ENCODE measurements around the gene PROM1.

Gene PROM1

DNA sequence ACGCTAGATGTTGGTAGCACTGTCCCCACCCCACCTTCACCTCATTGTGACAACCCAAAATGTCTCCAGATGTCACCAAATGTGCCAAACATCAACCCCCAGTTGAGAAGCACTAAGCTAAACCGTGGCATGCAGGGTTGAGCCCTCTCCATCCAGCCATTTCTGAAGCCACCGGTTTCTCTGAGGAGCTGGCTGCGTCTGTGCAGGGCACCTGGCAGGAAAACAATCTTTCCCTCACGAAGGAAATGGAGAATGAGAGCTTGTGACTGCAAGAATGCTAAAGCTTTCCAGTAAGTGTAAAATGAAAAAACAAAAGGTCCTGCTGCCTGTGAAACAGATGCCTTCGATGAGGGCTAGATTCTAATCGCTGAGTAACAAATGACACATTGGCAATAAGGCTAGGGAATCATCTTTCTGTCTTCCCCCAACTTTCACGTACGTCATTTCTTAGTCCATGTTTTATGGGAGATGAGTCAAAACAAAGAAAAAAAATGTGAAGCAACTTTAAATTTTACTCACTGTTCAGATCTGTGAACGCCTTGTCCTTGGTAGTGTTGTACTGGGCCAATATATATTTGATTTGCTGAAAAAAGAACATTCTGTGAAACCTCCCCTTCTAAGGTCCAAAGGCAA is 59.9 kb downstream of the PROM1 start:
- no peak for DNase-seq

DNA sequence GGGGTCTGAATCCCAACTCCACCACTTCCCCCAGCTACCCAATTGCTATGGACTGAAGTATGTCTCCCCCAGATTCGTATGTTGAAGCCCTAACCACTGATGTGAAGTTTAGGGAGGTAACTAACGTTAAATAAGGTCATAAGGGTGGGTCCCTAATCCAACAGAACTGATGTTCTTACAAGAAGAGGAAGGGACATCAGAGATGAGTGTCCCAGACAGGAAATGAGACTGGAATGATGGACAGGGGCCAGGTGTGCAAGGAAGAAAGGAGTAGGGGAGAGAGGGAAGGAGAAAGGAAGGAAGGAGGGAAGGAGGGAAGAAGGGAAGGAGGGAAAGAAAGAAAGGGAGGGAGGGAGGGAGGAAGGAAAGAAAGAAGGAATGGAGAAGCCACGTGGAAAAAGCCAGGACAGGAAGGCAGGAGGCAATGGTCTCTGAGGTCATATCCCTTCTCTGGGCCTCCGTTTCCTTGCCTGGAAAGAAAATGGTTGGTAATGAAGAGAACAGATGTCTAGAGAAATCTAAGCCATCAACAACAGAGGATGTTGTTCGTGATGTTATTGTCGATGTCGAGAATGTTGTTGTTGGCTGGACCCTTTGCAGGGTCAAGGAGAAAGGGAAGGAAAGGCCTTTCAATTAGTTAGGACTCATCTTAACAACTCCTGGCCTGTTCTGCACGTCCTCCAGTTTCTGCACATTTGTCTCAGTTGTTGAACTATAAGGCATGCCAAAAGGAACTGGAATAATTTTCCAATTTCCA is 61.8 kb downstream of the PROM1 start:
- no peak for DNase-seq

DNA sequence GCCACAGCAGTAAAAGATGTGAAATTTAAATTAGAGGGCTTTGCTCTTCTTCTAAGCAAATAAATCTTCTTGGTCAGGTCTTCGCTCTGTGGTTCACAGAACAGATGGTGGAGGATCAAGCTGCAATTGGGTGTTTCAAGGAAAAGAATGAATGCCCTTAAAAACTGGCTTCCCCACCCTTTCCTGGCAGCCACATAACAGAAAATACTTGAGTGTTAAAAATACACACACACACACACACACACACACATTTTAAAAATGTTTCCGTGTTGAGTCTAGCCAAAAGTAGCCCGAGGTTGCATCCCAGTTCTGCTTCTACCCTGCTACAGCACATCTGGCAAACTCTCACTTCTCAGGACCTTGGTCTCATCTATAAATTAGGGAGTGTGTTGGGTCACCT is 64.2 kb downstream of the PROM1 start:
- DNase-seq, result no peak

DNA sequence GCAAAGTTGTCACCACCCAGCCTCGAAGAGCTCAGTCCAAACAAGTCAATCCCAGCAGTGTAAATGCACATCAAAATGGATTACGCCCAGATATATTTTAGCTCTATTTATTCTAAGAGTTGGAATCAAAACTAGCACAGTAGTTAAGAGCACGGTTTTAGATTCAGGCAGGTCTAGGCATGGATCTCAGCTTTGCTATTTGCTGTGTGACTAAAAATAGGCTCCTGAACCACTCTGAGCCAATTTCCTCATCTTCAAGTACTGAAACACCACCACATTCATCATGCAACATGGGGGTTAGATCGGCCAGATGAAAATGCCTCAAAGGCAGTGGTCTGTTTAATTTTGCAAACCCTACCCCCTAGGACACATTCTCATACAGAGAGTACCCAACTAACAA is 65.0 kb downstream of the PROM1 start:
- no peak for DNase-seq

DNA sequence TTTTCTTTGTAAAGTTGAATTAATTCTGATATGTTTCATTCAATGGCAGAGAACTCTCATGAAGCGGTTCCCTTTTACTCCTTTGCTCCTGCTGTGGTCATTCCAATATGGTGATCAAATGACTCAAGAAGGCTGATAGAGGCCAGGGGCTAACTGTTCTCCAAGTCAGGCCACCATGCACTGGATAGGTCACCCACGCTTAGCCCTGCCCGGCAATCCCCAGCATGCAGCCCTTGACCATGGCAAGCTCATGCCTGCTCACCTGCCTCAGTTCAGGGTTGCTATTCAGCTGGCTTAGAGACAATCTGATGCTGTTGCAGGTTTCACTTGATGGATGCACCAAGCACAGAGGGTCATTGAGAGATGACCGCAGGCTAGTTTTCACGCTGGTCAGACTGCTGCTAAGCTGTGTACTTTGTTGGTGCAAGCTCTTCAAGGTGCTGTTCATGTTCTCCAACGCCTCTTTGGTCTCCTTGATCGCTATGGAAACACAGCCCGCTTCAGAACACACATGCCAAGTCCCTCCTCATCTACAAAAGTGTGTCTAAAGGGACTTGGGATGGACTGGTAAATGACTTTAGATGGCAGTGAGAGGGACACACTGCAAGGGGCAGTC is 65.7 kb downstream of the PROM1 start:
- DNase-seq, result no peak

DNA sequence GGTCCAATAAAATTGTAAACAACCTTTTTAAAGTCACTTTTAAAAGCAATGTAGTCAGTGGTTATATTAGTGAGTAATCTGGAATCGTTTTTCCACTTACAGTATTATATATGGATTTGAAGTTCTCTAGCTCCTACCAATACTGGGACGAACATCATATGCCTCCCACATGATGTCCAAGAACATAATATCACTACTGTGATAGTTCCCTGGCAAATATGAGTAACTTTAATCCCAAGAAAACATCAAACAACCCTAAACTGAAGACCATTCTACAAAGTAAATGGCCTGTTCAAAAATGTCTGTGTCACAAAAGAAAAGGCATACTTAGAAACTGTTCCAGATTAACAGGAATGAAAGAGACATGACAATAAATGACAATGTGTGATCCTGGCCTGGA is 67.3 kb downstream of the PROM1 start:
- DNase-seq, result no peak

DNA sequence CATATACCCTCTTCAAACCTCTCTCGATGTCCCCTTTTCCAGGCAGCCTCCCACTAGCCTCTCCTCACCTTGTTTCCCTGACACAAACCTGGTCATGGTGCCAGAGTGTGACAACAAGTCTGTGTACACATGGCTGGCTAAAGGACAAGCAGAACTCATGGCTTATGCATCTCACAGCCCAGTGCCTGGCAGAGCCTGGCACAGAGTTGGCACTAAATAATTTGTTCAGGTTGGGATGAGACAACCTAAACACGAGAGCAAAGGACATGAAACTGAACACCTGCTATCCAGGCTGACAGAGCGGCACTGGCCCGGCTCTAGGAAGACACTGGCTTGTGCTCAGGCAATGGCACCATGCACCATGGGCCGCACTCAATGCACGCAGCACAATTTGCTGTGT is 72.7 kb downstream of the PROM1 start:
- DNase-seq, result no peak

DNA sequence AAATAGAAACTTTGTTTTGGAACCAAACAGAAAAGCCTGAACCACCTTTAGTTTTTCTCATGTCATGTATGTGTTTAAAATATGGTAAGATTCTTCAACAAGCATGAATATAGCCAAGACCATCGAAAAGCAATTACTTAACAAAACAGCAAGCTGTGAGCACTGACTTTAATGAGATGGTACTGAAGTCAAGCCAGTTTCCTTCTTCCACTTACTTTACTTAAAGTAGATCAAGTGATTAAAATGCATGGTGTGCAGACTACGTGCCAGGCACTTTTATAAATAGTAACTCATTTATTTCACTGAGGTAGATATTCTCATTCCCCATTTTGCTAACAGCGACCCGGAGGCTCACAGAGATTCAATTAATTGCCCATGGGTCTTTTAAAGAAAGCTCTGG is 74.7 kb downstream of the PROM1 start:
- no peak for DNase-seq

DNA sequence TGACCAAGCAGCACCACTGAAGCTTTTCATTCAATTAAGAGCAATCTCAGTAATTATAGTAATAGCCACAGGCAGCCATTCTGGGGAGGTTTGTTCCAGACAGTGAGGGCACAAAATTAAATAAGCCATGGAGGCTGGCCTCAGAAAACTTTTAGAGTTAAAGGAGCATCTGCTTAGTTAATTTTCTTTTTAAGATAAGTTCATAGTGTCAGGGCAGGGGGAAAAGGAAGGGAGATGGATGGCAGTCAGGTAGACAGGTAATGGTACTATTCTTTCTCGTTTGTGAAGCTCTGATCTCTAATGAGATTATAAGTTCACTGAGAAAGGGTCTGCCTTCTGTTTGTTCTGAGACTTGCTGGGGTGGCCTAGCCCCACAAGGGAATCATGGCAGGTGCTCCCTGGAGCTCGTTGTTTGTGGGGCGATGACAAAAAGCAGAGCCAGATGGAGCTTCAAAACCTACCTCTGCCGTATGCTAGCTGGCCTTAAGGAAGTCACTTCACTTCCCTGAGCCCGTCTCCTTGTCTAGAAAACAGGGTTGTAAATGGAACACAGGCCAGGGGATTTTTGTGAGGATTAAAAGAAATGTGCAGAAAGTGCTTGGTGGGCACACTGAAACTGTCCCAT is 76.2 kb downstream of the PROM1 start:
- no peak for DNase-seq

DNA sequence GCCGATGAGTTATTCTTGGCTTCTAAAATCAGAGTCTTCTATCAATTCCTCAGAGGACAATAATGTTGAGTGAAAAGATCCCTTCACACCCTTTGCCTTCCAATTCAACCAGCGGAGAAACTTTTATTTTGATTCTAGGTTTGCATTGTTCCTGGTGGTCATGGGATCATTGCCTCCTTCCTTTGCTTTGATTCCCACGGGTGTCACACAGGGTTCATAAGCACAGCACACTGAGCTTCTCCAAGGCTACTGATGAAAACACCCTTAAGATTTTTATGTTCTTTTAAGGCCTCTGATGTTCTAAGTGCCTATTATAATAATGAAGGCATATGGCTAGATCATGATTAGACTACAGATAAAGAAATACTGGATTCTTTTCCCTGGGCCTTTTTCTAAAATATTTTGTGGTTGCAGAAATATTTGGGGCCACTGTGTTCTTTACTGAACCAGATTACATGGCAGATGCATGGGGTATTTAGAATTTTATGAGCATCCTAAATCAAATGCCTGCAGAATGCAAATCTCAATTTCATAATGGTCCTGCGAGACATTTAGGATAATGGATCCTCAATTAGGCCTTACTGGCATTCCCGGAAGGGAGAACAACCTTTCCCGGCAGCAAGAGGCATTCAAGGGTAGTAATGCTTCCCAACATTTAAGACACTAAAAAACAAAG is 76.9 kb downstream of the PROM1 start:
- DNase-seq, result no peak

DNA sequence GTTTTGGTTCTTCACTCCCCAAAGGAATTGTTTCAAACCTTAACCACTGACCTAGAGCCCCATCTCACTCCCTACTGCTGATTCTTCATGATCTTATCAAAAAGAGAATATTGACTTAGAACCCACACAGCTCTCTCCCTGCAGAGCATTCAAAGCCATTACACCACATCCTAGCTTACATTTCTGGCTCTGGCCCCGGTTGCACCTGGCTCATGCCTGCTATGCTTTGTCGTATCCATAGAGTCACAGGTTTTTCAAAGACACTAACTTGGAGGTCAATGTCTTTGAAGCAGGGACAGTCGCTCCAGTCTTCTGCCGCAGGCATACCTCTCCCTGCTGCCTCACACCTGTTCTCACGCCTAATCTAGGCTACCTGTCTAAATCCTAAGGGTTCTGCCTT is 78.1 kb downstream of the PROM1 start:
- DNase-seq, result no peak

DNA sequence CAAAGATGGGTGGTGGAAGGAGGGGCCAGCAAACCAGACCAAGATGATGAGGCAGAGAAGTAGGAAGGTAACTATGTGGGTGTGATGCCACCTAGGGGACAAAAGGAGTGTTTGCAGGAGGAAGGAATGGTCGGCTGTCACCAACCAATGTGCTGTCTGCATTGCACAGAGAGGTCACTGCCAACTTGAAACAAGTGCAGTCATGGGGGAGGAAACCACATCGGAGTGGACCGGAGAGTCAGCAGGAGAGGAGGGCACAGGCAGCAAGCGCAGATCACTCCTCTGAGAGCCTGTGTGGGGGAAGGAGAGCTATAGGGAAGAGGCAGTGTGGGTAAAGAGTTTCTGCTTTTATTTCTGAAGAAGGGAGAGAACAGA is 82.4 kb downstream of the PROM1 start:
- peak; percentile 78 for DNase-seq

DNA sequence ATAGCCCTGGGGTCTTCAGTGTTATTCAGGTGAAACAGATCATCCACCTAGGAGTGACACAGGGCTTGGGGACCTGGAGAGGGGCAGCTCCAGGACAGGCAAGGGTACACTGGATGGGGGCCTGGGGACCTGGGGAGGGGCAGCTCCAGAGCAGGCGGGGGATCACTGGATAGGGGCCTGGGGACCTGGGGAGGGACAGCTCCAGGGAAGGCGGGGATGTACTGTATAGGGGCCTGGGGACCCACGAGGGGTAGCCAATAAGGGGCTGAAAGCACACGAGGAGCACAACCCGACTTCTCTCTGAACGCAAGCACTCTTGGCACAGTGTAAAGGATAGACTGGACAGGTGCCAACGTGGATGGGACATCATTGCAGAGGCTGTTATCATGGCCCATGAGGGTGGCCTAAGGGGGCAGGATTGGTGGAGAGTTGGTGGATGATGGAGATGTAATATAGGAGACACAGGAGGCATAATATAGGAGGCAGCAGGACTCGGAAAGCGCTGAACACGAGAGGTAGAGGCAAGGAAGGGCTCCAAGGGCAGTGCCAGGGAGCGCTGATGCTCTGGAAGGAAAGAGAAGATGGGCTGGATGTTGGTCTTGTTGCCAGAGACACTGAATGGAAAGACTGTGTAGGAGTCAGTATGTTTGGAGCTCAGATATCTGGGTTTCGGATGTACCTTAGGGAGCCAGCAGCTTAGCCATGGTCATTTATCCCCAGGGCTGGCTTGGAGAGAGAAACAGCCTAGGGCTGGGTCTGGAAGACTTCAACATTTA is 82.9 kb downstream of the PROM1 start:
- no peak for DNase-seq

DNA sequence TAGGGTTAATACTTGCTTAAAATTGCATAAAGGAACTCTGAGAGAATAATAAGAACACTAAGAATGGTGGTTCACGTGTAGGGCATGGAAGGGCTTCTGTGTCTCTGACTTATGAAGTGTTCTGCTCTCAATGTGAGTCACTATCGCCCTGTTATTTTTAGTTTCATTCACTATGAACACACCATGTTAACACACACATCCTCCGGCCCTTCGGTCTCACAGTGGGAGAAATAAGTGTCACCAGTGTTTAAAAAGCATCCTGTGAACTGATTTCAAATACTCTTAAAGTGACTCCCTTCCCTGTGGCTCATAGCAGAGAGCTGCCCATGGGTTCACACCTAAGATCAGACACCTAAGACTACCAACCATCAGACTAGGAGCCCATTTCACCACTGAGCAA is 87.0 kb downstream of the PROM1 start:
- DNase-seq, result no peak

DNA sequence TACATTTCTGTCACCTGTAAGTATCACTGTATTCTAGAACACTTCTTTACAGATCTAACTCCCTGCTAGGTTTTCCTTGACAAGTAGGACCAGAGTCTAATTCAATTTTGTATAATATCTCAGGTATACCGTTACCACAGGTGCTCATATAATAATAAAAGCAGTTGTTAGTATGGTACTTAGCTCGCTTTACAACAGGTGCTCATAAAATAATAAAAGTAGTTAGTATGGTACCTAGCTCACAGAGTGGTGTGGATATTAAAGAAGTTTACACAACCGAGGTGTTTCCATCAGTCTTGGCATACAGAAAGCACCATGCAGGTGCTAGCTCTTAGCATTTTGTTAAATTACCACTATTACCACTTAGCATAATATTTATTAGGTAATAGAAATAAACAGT is 88.0 kb downstream of the PROM1 start:
- DNase-seq, result no peak

DNA sequence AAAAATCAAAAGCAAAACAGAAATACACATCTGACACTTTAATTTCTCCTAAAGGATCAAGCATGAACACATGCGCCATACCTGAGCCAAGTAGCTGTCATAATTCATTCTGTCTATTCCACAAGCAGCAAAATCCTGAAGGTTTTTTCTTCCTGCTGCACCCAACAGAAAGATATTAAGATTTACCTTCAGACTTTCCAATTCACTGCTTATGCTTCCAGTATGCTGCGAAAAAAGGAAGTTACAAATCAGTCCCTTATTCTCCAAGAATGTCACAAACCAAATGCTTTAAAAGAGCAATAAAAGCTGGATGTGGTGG is 91.7 kb downstream of the PROM1 start:
- DNase-seq, result peak; percentile 11

DNA sequence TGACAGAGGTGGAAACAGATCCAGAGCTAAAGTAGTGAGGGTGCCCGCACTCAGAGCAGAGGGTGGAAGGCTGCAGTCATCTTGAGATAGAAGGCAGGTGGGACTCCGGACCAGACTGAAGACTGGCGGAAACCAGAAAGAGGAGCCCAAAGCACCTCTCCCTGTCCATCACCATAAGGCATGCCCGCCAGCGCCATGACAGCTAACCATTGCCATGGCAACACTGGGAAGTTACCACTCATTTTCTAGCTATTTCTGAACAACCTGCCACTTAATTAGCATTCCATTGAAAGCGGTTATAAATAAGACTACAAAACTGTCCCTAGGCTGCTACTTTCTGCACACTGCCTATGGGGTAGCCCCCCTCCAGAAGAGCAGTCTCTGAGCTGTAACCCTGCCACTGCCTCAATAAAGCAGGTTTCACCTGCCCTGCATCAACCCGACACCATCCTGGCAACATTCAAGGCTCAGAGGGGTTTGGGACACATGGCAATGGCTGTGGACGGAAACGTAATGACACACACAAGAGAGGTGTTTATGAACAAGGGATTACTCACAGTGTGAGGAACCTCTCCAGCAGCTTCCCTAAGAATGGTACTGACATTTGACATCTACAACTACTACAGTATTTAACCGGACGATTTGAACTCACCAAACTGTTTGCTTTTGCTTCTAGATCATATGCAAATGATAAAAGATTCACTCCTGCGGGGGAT is 93.1 kb downstream of the PROM1 start:
- DNase-seq, result no peak

DNA sequence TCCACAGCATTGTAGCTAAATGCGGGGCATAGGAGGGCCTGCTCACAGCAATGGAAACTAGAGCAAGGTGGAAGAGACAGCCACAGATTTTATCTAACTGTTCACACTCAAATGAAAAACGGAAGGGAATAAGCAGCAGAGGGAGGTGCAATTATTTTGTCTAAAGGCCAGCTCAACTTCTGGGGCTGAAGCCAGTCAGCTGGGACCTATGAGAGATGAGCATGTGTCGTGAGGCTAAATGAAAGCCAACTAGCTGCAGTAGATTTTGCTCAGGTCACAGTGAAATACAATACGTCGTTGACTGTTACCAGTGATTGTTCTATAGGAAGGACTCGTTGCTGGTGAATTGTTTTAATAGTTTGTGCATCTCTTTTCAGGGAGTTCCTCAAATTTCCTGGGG is 94.4 kb downstream of the PROM1 start:
- no peak for DNase-seq

DNA sequence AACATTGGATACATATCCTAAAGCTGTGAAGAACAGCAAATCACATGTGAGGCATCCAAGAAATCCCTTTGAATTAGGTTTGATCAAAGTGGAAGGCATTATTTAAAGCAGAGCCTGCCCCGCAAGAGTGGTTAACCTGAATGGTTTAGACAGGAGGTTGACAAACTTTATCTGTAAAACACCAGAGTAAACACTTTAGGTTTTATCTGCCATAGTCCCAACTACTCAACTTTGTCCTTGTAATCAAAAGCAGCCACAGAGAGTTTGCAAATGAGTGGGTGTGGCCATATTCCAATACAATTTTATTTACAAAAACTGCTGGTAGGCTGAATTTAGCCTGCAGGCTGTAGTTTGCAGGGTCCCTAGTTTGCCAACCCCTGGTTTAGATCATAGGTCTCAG is 95.6 kb downstream of the PROM1 start:
- DNase-seq, result no peak

DNA sequence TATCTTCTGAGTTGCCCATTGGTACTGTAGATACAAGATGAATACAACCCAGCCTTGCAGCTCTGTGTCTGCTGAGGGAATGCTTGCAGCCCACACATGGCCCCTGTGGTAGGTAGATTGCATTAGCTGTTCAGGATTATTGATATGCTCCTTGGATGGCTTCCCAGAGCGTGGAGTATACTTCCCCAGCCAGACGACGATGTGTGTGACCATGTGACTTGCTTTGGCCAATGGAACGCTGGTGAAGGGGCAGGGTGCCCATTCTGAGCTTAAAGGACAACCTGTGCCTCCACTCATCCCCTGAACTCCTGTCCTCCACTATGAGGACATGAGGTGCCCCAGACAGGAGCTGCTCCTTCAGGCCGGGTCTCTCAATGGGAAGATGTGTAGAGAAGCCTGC is 96.9 kb downstream of the PROM1 start:
- no peak for DNase-seq

DNA sequence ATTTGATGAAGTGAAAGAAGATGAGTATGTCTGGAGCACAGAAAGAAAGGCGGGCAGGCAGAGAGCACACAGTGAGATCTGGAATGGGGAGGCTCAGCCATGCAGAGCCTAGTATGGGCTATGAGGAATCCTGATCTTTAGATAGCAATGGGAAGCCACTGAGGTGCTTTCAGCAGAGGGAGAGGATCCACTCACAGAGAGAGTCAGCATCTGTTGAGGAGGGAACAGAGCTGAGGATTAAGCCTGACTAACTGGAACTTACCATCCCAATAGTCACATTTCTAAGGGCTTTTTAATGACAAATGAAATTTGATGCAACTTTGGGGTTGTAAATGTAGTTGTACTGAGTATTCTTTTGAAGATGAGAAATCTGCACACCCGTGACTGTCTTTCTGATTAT is 100.2 kb downstream of the PROM1 start:
- no peak for DNase-seq

DNA sequence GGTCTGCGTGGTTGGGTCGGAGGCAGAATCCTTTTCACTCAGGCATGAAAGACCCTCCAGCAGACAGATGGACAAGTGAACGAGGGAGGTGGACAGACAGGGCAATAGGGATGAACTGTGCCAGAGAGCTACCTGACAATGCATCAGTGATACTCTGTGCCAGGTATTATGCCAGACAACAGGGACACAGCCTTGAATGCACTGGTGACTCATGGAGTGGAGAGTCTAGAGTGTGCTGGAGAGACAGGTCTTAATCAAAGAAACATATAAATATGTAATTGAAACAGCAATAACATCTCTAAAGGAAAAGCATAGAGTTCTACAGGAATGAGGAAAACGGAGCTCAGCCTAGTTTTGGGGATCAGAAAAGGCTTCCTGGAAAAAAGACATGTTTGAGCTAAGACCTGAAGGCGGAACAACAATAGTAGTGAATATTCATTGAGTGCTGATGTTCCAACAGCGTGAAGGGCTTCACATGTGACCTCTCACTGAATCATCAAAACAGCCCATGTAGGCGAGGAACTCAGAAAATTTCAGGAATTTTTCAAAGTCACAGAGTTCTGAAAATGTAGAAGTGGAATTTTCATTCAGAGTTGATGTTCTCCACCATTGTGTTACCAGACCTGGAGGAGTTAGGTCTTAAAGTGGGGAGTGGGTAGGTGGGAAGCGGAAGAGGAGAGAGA is 100.8 kb downstream of the PROM1 start:
- DNase-seq, result no peak

Measured in suppressor macrophage treated with lipopolysaccharide for 4 hours (primary cell).